Activated CD4-positive, alpha-beta T cell treated with anti-CD3 and anti-CD28 coated beads, Interleukin-2, Interleukin-4, amounts not matched to agents 100 ng/mL and 50 ng/mL, durations not matched to agents 16 hours and 8 hours (primary cell): Measurements from ENCODE around the gene CTNNBIP1.
"Not testable (repeated sequence)": the region's sequence is repeated elsewhere in the genome, so short reads cannot be mapped to it uniquely, and the experiment has no call there.

Experiments used
- DNase-seq: peaks from one replicate; pipeline ENCODE4 v3.0.0-alpha.2; 2020; ENCODE audit warnings: low spot score

Gene CTNNBIP1, protein sequence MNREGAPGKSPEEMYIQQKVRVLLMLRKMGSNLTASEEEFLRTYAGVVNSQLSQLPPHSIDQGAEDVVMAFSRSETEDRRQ

GRCh38 chr1:9910076-9910422, at the start of gene CTNNBIP1:
TSS of gene CTNNBIP1 (minus strand) at chr1:9910269. CDS start at chr1:9872064, 38,205 bp downstream.
- DNase-seq, result no peak

- no peak for DNase-seq
These were observed 47.7 kb upstream of the CTNNBIP1 start for GRCh38 chr1:9957726-9958125.

- DNase-seq, result no peak
These were observed 36.2 kb upstream of the CTNNBIP1 start for GRCh38 chr1:9946315-9946714.

DNA sequence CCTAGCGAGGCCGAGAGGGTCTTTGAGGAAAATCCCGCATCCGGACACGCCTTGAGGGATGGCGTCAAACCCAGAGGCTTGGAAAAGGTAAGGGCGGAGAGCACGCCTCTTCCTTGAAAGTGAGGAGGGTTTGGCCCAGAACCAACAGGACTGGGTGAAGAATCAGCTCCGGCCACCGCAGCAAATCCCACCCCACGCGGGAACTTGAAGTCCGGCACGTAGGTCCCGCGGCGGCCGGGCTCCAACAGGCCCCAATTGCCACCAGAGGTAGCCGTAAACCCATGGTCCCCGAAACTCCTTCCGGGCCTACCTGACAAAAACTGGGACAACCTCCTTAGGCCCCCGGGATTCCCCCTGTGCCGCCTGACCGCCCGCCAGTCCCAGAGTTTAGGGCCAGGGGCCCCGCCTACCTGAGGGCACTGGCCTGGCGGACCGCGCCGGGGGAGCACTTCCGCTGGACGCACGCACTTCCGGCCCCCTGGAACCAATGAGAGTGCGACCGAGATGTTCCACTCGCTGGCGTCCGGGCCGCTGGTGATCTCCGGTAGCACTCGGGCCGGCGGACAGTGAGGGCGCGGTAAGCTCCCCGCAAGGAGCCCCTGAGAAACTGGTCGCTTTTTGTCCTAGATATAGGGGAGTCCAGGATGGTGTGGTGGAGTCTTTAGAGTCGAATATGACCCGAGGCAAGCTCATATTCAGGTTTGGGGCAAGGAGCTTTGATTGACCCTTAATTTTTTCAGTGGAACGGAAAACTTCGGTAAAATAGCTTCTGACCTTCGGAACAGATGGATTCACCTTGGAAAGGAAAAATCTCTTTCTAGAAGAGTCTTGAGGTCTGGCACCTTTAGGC, 33.1 kb upstream of the CTNNBIP1 start, which contains the start of the genes LZIC and NMNAT1:
Gene LZIC (minus strand): TSS at position 453 of the 850 bp plus-strand sequence. CDS start 6,772 bp downstream, outside the sequence.
Gene NMNAT1 (plus strand): TSS at position 537 of the 850 bp plus-strand sequence. CDS start 28,599 bp downstream, outside the sequence.
- peak; percentile 95 for DNase-seq

- DNase-seq, result peak; percentile 61
These were observed 32.4 kb upstream of the CTNNBIP1 start for GRCh38 chr1:9942399-9942938.

DNA sequence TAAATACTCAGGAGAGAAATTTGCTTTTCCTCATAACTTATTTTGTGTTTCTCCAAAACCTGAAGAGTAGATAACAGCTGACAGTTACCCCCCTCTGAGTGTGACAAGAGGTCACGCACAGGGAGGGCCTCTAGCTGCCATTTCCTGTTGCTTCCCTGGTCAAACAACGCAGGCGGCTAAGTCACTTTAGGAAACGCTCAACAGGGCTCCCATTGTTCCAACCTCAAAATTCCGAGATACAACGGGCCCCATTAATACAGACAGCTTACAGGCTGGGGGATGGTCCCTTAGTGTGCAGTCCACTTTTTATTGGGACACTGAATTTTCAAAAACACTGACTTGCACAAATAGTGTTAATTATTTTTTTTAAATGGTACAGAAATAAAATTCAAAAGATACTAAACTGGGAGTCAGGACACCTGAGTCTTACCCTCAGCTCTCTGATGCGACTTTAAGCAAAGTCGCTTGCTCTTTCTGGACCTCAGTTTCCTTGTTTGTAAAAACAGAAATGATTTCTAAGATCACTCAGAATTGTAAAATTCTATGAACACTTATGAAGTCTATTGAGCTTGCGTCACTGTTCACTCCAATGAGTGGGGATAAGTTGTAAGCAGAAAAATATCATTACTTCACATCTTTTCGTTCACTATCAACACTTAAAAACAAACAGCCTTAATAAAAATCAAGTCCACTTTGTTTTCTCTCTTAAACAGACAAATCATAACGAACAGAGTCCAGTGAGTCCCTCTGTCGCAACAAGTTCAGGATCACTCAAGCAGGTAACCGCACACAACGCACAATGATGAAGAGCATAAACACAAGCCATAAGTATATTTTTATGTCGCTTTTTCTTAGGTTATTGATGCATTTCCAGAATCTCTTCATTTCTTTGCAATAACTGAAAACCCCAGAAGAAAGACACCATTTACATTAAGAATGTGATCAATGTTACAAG, 19.6 kb upstream of the CTNNBIP1 start:
- no peak for DNase-seq

- DNase-seq, result no peak
These were observed 17.2 kb upstream of the CTNNBIP1 start for GRCh38 chr1:9927259-9927658.

GRCh38 chr1:9922342-9922741, 12.3 kb upstream of the CTNNBIP1 start:
- DNase-seq, result no peak

GRCh38 chr1:9920606-9921005, 10.5 kb upstream of the CTNNBIP1 start:
- no peak for DNase-seq

GRCh38 chr1:9917901-9918300, 7.8 kb upstream of the CTNNBIP1 start:
- no peak for DNase-seq

DNA sequence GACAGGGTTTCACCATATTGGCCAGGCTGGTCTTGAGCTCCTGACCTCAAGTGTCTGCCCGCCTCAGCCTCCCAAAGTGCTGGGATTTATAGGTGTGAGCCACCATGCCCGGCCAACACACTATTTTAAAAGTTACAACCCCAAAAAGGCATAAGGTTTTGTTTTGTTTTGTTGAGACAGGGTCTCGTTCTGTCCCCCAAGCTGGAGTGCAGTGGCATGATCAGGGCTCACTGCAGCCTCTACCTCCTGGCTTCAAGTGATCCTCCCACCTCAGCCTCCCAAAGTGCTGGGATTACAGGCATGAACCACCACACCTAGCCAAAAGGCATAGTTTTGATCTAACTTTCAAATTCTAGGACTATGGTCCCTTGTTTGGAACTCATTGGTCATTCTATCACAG, 7.4 kb upstream of the CTNNBIP1 start:
- not testable (repeated sequence) for DNase-seq

- no peak for DNase-seq
These were observed 6.4 kb upstream of the CTNNBIP1 start for GRCh38 chr1:9916452-9916851.

DNA sequence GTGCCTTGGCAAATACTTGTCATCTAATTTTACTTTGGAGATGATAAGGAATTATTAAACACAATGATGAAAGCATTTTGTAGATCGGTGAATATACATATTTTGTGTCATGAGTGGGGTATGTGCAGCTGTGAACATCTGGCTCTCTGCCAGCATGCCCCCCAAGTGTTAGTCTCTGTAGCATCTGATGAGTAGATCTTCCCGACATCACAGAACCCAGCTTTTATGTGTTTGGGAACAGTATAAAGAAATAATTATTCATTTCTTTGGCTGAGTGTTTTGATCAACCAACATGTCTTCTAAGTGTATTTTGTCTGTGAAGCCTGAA, 4.5 kb upstream of the CTNNBIP1 start:
- no peak for DNase-seq

- no peak for DNase-seq
These were observed 2.3 kb upstream of the CTNNBIP1 start for GRCh38 chr1:9912264-9912936.

- peak; percentile 100 for DNase-seq
These were observed 532 bp upstream of the CTNNBIP1 start for GRCh38 chr1:9910423-9911178.

DNA sequence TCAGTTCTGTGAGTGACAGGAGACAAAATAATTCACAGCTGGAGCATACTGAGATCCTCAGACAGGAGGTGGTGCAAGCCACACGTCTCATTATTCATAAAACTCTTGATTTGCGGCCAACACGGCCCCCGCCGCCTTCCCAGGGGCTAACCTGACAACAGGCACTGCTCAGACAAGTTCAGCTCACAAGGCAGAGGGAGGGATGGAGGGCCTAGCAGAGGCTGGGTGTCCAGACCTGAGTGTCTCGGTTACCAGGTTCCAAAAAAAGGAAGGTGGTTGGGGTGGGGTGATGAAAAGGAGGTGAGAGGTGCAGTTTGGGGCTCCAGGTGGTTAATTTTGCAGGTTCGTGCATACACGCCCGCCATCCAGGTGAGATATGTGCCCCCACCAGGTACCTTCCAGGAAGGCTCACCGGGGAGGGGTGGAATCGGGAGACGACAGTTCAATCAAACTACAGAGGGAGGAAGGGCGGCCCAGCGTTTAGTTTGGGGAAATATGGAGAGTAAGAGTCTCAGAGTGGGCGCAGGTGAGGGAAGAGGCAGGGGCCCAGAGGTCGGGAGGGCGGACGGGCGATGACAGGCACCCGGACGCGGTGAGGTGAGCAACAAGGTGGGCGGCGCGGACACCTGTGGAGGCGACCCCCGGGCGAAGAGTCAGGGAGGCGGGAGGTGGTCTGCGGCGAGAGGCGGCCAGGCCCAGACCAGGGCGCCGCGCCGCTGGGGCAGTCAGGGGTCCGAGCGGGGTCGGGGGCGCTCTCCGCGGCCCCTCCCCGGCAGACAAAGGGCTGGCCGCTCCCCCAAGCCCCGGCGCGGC, 629 bp downstream of the CTNNBIP1 start:
- peak; percentile 53 for DNase-seq

- DNase-seq, result no peak
These were observed 1.2 kb downstream of the CTNNBIP1 start for GRCh38 chr1:9908871-9909233.

- no peak for DNase-seq
These were observed 2.6 kb downstream of the CTNNBIP1 start for GRCh38 chr1:9907441-9907840.

- no peak for DNase-seq
These were observed 3.6 kb downstream of the CTNNBIP1 start for GRCh38 chr1:9906466-9906865.

DNA sequence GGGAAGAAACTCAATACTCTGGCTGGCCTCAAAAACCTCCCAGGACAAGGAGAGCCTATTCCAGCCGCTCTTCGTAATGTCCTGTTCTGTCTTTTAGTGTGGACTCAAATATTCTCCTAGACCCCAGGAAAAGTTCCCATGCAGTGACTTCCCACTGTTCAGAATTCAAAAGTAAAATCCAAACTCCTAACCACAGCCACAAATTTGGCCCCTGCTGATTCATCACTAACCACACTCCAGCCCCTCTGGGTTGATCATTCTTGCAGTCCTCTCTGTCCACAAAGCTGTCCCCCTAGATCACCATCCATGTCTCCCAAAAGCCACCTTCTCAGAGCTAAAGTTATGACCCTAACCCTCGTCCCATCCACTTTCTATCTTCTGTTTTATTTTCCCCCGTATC, 5.1 kb downstream of the CTNNBIP1 start:
- no peak for DNase-seq
